HG03432 (cell line): ENCODE data around the gene CD44.

Experiments used
- ATAC-seq: cut with Tn5 transposase; IDR thresholded peaks from one replicate; pipeline ENCODE4 v1.9.1; 2021; ENCODE audit warnings: mild to moderate bottlenecking, moderate library complexity; ENCODE audit not compliant: unreplicated experiment

The CD44 gene

GRCh38 chr11:35136311-35136710 lies 2.7 kb upstream of the CD44 start:
- ATAC-seq: no peak

- ATAC-seq: no peak
Observed at GRCh38 chr11:35138058-35138457, 913 bp upstream of the CD44 start.

GRCh38 chr11:35138606-35138942 lies 397 bp upstream of the CD44 start:
- no peak for ATAC-seq

GRCh38 chr11:35139722-35140282 lies 831 bp downstream of the CD44 start:
- ATAC-seq: no peak

- no peak for ATAC-seq
Observed at GRCh38 chr11:35141071-35141470, 2.1 kb downstream of the CD44 start.

- no peak for ATAC-seq
Observed at GRCh38 chr11:35141571-35141971, 2.6 kb downstream of the CD44 start.

- ATAC-seq: no peak
Observed at GRCh38 chr11:35142481-35143075, 3.6 kb downstream of the CD44 start.

GRCh38 chr11:35143297-35144135 lies 4.5 kb downstream of the CD44 start:
- ATAC-seq: no peak

- peak; percentile 65 for ATAC-seq
Observed at GRCh38 chr11:35144136-35144741, 5.3 kb downstream of the CD44 start.

- no peak for ATAC-seq
Observed at GRCh38 chr11:35144806-35145205, 5.8 kb downstream of the CD44 start.

- peak; percentile 48 for ATAC-seq
Observed at GRCh38 chr11:35145271-35145670, 6.3 kb downstream of the CD44 start.

- peak; percentile 33 for ATAC-seq
Observed at GRCh38 chr11:35146074-35146521, 7.1 kb downstream of the CD44 start.

GRCh38 chr11:35146711-35147110 lies 7.7 kb downstream of the CD44 start:
- no peak for ATAC-seq

GRCh38 chr11:35147235-35147634 lies 8.3 kb downstream of the CD44 start:
- no peak for ATAC-seq

GRCh38 chr11:35148163-35148837 lies 9.3 kb downstream of the CD44 start:
- ATAC-seq: no peak

GRCh38 chr11:35150454-35150853 lies 11.5 kb downstream of the CD44 start:
- ATAC-seq: no peak

- ATAC-seq: no peak
Observed at GRCh38 chr11:35151241-35151640, 12.3 kb downstream of the CD44 start.

GRCh38 chr11:35151683-35152280 lies 12.8 kb downstream of the CD44 start:
- no peak for ATAC-seq

- no peak for ATAC-seq
Observed at GRCh38 chr11:35152575-35152974, 13.6 kb downstream of the CD44 start.

- no peak for ATAC-seq
Observed at GRCh38 chr11:35153280-35153679, 14.3 kb downstream of the CD44 start.

GRCh38 chr11:35154952-35155351 lies 16.0 kb downstream of the CD44 start:
- ATAC-seq: no peak
